Measurements from ENCODE around the gene HMG20A. TPM values are rescaled to one million over a fixed set of nuclear protein-coding genes. Genes with fewer than 3 reads are reported as not detected.

HMG20A gene
- total RNA-seq, 1 experiment from 2014 or later: 29.5 TPM

DNA sequence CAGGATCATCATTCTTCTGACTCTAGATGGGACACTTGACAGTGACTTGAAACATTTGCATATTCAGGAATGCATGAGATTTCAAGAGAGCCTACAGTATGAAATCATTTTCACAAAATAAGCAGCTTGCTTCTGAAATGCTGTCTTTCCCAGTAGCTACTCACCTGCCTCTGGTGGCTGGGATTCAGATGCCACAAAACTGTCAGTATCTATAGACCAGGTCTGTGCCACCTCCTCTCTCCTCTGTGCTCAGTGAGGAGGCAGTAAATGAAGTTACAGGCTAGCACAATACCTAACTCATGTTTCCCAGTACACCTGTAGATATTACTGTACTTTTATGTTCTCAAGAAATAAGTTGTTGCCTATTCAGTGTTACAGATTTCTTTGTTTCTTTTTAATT is 64.3 kb downstream of the HMG20A start:
- DNase-seq (ENCODE audit: low read depth, low spot score): no peak
- in situ Hi-C loops (cut with HindIII; ENCODE audit: low pct_unique_long_range_greater_than_20kb, low sequenced_read_pairs): no loop called here

DNA sequence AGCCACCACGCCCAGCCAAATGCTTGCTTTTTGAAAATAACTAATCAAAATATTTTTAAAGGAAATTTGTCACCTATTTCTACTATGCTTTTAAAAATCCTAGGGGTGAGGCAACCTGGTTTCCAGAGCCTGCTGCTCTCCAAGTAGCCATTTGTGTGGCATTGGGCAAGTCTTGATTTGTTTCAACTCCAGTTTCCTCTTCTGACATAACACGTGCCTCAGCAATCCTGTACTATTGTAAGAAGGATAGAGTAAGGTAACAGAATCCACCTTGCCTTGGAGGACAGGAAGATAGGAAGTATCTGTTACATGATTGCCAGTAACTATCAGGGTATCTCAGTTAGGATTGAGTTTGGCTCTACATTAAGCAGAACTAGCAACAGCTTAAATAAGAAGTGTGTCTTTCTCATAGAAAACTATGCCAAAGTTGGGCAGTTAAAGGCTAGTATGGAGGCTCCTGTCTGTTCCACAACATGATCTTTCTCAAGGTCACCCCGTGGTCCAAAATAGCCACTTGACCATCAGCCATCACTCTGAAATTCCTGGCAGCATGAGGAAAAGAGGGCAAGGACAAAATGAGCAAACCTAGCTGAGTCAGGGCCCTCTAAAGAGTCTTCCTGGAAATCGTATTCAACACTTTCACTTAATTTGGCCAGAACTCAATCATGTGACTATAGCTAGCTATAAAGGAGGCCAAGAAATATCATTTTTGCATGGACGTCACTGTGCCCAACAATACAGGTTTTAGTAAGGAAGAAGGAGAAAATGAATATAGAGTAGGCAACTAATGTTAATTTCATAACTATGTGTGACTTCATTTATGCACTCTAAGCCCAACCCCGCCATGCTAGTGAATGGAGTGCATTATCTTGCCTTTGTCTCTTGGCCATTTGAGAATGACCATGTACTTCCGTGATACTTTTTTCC is 66.1 kb downstream of the HMG20A start:
- in situ Hi-C loops (cut with HindIII; ENCODE audit: low pct_unique_long_range_greater_than_20kb, low sequenced_read_pairs): no loop called here
- DNase-seq (ENCODE audit: low read depth, low spot score): no peak

GRCh38 chr15:77487469-77487842 is 66.8 kb downstream of the HMG20A start:
- in situ Hi-C loops (cut with HindIII; ENCODE audit: low pct_unique_long_range_greater_than_20kb, low sequenced_read_pairs): no loop called here
- DNase-seq (ENCODE audit: low read depth, low spot score): no peak

GRCh38 chr15:77487888-77488287 is 67.2 kb downstream of the HMG20A start:
- no peak for DNase-seq (ENCODE audit: low read depth, low spot score)
- in situ Hi-C loops (cut with HindIII; ENCODE audit: low pct_unique_long_range_greater_than_20kb, low sequenced_read_pairs): no loop called here

DNA sequence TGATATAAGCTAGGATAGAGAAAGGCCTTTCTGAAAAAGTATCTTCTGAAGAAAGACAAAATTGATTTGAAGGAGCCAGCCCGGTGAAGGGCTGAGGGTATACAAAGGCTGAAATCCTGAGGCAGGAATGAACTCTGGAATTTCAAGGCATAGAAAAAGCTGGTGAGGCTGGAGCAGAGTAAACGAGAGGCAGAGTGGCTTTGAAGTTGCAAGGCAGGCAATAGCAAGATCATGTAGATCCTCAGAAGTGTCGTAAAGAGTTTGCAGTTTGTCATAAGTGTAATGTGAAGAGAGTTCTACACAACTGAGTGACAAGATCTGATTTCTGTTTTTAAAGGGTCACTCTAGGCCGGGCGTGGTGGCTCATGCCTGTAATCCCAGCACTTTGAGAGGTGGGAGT is 69.0 kb downstream of the HMG20A start:
- in situ Hi-C loops (cut with HindIII; ENCODE audit: low pct_unique_long_range_greater_than_20kb, low sequenced_read_pairs): no loop called here
- DNase-seq (ENCODE audit: low read depth, low spot score): no peak

DNA sequence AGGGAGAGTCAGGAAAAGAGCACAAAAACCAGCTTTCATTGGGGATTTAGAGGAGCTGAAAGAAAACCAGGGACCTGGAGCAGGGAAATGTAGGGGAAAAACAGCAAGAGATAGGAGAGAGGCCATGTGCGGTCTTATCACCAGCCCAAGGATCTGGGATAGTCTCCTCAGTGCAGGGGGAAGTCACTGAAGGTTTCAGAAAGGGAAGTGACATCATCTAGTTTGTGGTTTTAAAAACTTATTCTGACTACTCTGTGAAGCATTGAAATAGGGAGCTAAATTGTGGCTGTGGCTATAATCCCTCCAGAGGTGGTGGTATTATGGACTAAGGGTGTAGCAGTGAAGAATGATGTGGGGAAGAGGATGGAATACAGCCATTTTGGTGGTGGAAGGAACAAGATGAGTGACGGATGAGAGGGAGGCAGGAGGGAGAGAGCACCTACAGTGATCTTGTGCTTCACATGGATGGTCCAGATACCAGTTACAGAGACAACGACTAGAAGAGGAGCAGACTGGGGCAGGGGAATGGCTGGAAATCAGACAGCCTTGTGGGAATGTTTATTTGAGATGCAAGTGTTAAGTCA is 72.7 kb downstream of the HMG20A start:
- in situ Hi-C loops (cut with HindIII; ENCODE audit: low pct_unique_long_range_greater_than_20kb, low sequenced_read_pairs): no loop called here
- DNase-seq (ENCODE audit: low read depth, low spot score): no peak

- in situ Hi-C loops (cut with HindIII; ENCODE audit: low pct_unique_long_range_greater_than_20kb, low sequenced_read_pairs): no loop called here
- DNase-seq (ENCODE audit: low read depth, low spot score): no peak
These were observed 73.6 kb downstream of the HMG20A start for GRCh38 chr15:77494073-77494867.

- in situ Hi-C loops (cut with HindIII; ENCODE audit: low pct_unique_long_range_greater_than_20kb, low sequenced_read_pairs): no loop called here
- DNase-seq (ENCODE audit: low read depth, low spot score): no peak
These were observed 74.3 kb downstream of the HMG20A start for GRCh38 chr15:77494964-77495363.

DNA sequence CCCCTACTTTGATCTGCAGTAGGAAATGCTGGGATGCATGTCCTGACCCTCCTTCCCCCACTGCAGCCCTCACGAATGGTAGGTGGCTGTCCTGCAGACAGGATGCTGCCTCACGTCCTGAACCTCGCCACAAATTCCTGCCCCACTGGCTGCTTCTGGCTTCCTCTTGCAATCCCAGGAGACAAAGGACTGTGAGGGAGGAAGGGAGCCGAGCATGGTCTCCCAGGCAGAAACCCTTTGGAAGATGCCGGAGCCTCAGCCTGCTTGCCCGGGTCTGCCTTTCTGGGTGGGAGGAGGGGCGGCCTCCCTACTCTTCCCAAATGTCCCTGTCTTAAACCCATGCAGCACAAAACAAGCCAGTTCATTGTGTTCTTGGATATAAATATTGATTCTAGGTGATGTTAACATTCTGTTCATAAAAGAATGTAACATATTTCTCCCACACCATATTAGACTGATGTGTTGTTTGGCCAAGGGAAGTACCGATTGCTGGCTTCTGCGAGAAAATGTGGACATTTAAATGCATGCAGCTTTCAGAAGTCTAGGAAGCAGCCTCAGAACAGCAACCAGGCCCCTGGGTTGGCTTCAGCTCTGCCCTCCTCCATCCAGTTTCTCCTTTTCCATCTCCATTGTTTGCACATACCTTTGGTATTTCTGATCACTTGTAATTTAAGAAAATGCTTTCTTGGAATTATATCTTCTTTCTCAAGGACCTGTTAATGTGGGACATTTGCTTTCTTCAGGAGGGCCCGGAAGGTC is 75.3 kb downstream of the HMG20A start:
- in situ Hi-C loops (cut with HindIII; ENCODE audit: low pct_unique_long_range_greater_than_20kb, low sequenced_read_pairs): no loop called here
- DNase-seq (ENCODE audit: low read depth, low spot score): no peak

- DNase-seq (ENCODE audit: low read depth, low spot score): peak; percentile 80
- in situ Hi-C loops (cut with HindIII; ENCODE audit: low pct_unique_long_range_greater_than_20kb, low sequenced_read_pairs): no loop called here
These were observed 76.0 kb downstream of the HMG20A start for GRCh38 chr15:77496715-77497109.

DNA sequence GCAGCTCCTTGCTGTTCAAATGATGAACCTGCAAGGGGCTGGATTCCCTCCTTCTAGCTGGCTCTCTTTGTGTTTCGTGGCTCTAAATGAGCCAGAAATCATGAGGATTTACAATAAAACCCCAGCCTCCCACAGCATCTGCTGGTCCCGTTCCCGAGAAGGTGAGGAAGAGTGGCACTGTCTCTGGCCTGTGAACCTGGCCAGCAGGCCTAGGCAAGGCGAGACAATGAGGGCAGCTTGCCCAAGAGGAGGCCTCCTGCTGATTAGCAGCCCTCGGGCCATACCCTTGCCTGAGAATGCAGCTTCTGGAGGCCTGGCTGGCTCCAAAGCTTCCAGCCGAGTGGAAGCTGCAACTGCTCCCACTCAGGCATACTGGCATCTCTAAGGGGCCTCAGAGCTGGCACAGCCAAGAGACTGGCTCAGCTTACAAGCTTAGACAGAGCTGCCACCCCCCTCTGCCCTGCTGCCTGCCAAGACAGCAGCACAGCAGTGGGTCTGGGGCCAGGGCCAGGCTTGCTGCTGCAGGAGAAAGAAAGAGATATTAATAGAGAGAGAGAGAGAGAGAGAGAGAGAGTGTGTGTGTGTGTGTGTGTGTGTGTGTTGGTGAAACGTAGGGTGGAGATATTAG is 76.5 kb downstream of the HMG20A start:
- peak; percentile 69 for DNase-seq (ENCODE audit: low read depth, low spot score)
- in situ Hi-C loops (cut with HindIII; ENCODE audit: low pct_unique_long_range_greater_than_20kb, low sequenced_read_pairs): no loop called here

DNA sequence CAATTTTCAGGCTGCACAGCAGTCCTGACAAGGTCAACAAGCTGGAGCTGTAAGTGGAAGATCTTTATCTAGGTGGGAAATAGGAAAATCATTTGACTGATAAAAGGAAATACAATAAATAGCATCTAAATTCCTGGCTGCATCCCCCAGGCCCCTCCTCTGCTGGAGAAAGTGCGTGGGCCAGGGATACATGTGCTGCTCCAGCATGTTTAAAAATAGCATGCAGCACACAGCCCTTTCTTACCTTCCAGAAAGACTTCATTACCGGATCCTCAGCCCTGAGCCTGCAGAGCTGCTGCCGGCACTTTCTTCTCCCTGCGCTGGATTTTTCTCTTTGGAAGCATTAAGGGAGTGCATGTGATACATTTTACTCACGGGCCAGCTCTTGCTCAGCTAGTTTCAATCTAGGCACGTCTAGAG is 77.3 kb downstream of the HMG20A start:
- DNase-seq (ENCODE audit: low read depth, low spot score): peak; percentile 8
- in situ Hi-C loops (cut with HindIII; ENCODE audit: low pct_unique_long_range_greater_than_20kb, low sequenced_read_pairs): no loop called here

- DNase-seq (ENCODE audit: low read depth, low spot score): no peak
- in situ Hi-C loops (cut with HindIII; ENCODE audit: low pct_unique_long_range_greater_than_20kb, low sequenced_read_pairs): no loop called here
These were observed 78.5 kb downstream of the HMG20A start for GRCh38 chr15:77499087-77499760.

DNA sequence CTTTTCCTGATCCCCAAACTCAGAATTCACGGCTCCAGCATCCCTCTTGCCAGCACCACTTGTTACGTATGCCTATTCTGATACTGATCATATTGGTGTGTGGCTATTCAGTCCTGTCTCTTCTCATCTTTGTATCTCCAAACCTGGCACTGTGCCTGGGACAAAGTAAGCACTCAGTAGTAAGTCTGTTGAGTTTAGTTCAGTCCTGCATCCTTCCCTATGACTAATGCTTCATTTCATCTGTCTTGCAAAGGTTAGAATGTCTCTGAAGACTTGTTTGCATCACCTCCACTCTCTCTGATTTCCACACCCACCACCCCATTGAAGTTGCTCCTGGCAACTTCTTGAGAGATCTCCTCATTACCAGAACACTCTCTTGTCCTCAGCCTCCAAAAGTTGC is 80.3 kb downstream of the HMG20A start:
- in situ Hi-C loops (cut with HindIII; ENCODE audit: low pct_unique_long_range_greater_than_20kb, low sequenced_read_pairs): no loop called here
- DNase-seq (ENCODE audit: low read depth, low spot score): no peak

- in situ Hi-C loops (cut with HindIII; ENCODE audit: low pct_unique_long_range_greater_than_20kb, low sequenced_read_pairs): no loop called here
- DNase-seq (ENCODE audit: low read depth, low spot score): no peak
These were observed 81.8 kb downstream of the HMG20A start for GRCh38 chr15:77502379-77503095.

DNA sequence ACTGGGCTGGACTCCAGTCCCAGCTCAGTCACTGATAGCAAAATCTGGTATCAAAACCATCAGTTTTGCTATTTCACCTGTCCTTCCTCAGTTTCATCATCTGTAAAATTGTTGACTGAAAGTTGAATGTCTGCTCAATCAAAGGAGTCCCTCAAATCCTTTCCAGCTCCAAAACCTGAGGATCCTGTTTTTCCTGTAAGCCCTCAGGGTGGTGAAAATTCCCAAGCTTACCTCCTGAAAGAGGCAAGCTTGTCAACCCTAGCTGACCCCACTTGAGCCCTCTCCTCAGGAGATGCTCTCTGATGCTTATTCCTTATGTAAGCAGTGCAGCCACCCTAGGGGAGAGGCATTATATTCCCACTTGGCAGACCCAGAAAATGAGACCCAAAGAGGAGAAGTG is 82.6 kb downstream of the HMG20A start:
- in situ Hi-C loops (cut with HindIII; ENCODE audit: low pct_unique_long_range_greater_than_20kb, low sequenced_read_pairs): no loop called here
- DNase-seq (ENCODE audit: low read depth, low spot score): no peak
